RWPE2 (cell line): ENCODE measurements around the gene MARK3.

Source experiments
- ATAC-seq: fragments of 200-7000 bp; cut with Tn5 transposase; 3 replicates; pipeline ENCODE4 v1.9.1; 2021; ENCODE audit warnings: low read depth
- DNase-seq: peaks from one replicate; pipeline ENCODE4 v3.0.0-alpha.2; 2020; ENCODE audit warnings: low spot score
- H3K27ac ChIP-seq: fragments of 450-650 bp; 2 replicates; pipeline ENCODE4 v1.5.1; 2017; ENCODE audit warnings: mild to moderate bottlenecking; ENCODE audit not compliant: poor library complexity, severe bottlenecking
- H3K27me3 ChIP-seq: fragments of 250-450 bp; sonication (Bioruptor Pico); 2 replicates; pipeline ENCODE4 v1.5.1; 2021; ENCODE audit warnings: mild to moderate bottlenecking, moderate library complexity; ENCODE audit not compliant: insufficient read depth, poor library complexity, severe bottlenecking
- H3K36me3 ChIP-seq: fragments of 250-450 bp; sonication (Bioruptor Pico); 2 replicates; pipeline ENCODE4 v1.5.1; 2020; ENCODE audit warnings: low read depth, mild to moderate bottlenecking, moderate library complexity
- H3K4me1 ChIP-seq: fragments of 250-450 bp; sonication (Bioruptor Pico); 2 replicates; pipeline ENCODE4 v1.5.1; 2021; ENCODE audit warnings: mild to moderate bottlenecking, moderate library complexity; ENCODE audit not compliant: insufficient read depth, poor library complexity, severe bottlenecking
- H3K4me3 ChIP-seq: fragments of 250-450 bp; sonication (Bioruptor Pico); 2 replicates; pipeline ENCODE4 v1.5.1; 2021; ENCODE audit warnings: mild to moderate bottlenecking, moderate library complexity; ENCODE audit not compliant: severe bottlenecking
- H3K9me3 ChIP-seq: fragments of 250-450 bp; sonication (Bioruptor Pico); 2 replicates; pipeline ENCODE4 v1.5.1; 2021; ENCODE audit warnings: mild to moderate bottlenecking, moderate library complexity; ENCODE audit not compliant: severe bottlenecking
- CTCF ChIP-seq: fragments of 450-650 bp; IDR thresholded peaks from one replicate; pipeline ENCODE4 v1.5.1; 2017; ENCODE audit warnings: mild to moderate bottlenecking, moderate library complexity; ENCODE audit not compliant: poor library complexity, severe bottlenecking

MARK3 gene

GRCh38 chr14:103430358-103430757 lies 45.1 kb downstream of the MARK3 start:
- H3K36me3 ChIP-seq: peaks cover 68% of the 10 kb centered on the region
- H3K4me1 ChIP-seq: peaks cover 16% of the 10 kb centered on the region
- H3K9me3 ChIP-seq: no peaks in the 10 kb centered on the region
- ATAC-seq (no peak), DNase-seq (no peak)
- no peaks in the 10 kb centered on the region for H3K27me3 ChIP-seq
- H3K4me3 ChIP-seq: no peak overlapping the region
- H3K27ac ChIP-seq: no peak overlapping the region
- TF ChIP-seq CTCF: no peak

- peaks cover 63% of the 10 kb centered on the region for H3K36me3 ChIP-seq
- ATAC-seq (no peak), DNase-seq (no peak)
- no peak overlapping the region for H3K27ac ChIP-seq
- no peak for TF ChIP-seq CTCF
- no peak overlapping the region for H3K4me3 ChIP-seq
- H3K9me3 ChIP-seq: no peaks in the 10 kb centered on the region
- peaks cover 14% of the 10 kb centered on the region for H3K4me1 ChIP-seq
- H3K27me3 ChIP-seq: no peaks in the 10 kb centered on the region
These were observed 47.4 kb downstream of the MARK3 start for GRCh38 chr14:103432627-103433026.

GRCh38 chr14:103433916-103434563 lies 48.8 kb downstream of the MARK3 start:
- no peak for TF ChIP-seq CTCF
- no peaks in the 10 kb centered on the region for H3K9me3 ChIP-seq
- no peaks in the 10 kb centered on the region for H3K27me3 ChIP-seq
- no peak overlapping the region for H3K4me3 ChIP-seq
- no peak overlapping the region for H3K27ac ChIP-seq
- H3K4me1 ChIP-seq: no peaks in the 10 kb centered on the region
- peaks cover 60% of the 10 kb centered on the region for H3K36me3 ChIP-seq
- DNase-seq (no peak), ATAC-seq (no peak)

- TF ChIP-seq CTCF: no peak
- no peak for ATAC-seq
- no peaks in the 10 kb centered on the region for H3K9me3 ChIP-seq
- no peaks in the 10 kb centered on the region for H3K27me3 ChIP-seq
- no peak overlapping the region for H3K27ac ChIP-seq
- H3K4me3 ChIP-seq: no peak overlapping the region
- no peak for DNase-seq
- no peaks in the 10 kb centered on the region for H3K4me1 ChIP-seq
- peaks cover 60% of the 10 kb centered on the region for H3K36me3 ChIP-seq
These were observed 49.7 kb downstream of the MARK3 start for GRCh38 chr14:103434868-103435442.

- H3K4me1 ChIP-seq: no peaks in the 10 kb centered on the region
- peaks cover 61% of the 10 kb centered on the region for H3K36me3 ChIP-seq
- H3K27ac ChIP-seq: no peak overlapping the region
- no peak for TF ChIP-seq CTCF
- DNase-seq (no peak), ATAC-seq (no peak)
- H3K27me3 ChIP-seq: no peaks in the 10 kb centered on the region
- H3K9me3 ChIP-seq: no peaks in the 10 kb centered on the region
- H3K4me3 ChIP-seq: no peak overlapping the region
These were observed 51.3 kb downstream of the MARK3 start for GRCh38 chr14:103436533-103436932.
